HG03354 (cell line): ENCODE results near the gene C19orf53.

Source experiments
- ATAC-seq: cut with Tn5 transposase; IDR thresholded peaks from one replicate; pipeline ENCODE4 v1.9.1; 2021; ENCODE audit warnings: mild to moderate bottlenecking; ENCODE audit not compliant: unreplicated experiment, poor library complexity, severe bottlenecking

The C19orf53 gene

DNA sequence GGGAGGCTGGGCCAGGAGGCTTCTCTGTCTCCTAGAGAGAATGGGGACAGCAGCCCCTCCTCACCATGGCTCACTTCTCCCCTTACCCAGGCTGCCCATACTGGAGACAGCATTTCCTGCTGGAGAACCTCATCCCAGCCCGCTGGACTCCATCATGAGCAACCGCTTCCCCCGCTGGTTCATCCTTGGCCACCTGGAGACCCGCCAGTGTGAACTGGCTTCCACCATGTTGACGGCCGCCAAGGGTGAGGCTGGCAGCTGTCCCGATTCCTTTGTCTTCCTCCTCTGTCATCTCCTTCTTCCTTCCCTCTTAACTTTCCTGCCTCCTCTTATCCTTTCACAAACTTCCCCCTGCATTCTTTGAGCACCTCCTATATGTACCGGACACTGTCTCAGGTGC, 49.0 kb downstream of the C19orf53 start:
- no peak for ATAC-seq

DNA sequence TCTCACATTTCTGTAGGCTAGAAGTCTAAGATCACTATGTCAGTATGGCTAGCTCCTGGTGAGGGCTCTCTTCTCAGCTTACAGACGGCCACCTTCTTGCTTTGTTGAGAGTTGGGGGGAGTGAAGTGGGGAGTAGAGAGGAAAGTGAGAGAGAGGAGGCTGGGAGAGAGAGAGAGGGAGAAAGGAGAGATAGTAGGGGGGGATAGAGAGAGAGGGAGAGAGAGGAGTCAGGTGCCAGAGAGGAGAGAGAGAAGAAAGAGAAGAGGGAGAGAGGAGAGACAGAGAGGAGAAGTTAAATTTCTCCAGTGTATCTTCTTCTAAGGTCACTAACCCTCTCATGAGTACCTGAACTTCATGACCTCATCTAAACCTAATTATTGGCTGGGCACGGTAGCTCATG, 49.6 kb downstream of the C19orf53 start:
- no peak for ATAC-seq

DNA sequence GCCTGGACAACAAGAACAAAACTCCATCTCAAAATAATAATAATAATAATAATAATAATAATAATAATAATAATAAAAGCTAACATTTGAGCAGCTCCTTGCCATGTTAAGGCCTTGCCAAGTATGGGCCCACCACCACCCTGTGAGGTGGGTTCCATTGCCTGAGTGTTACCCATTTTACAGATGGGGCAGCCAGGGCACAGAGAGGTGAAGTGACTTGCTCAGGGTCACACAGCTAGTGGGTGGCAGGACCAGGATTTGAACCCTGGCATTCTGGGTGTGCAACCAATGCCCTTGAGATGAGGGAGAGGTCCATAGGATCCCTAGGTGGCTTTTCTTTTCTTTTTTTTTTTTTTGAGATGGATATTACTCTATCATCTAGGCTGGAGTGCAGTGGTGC, 50.4 kb downstream of the C19orf53 start:
- no peak for ATAC-seq

DNA sequence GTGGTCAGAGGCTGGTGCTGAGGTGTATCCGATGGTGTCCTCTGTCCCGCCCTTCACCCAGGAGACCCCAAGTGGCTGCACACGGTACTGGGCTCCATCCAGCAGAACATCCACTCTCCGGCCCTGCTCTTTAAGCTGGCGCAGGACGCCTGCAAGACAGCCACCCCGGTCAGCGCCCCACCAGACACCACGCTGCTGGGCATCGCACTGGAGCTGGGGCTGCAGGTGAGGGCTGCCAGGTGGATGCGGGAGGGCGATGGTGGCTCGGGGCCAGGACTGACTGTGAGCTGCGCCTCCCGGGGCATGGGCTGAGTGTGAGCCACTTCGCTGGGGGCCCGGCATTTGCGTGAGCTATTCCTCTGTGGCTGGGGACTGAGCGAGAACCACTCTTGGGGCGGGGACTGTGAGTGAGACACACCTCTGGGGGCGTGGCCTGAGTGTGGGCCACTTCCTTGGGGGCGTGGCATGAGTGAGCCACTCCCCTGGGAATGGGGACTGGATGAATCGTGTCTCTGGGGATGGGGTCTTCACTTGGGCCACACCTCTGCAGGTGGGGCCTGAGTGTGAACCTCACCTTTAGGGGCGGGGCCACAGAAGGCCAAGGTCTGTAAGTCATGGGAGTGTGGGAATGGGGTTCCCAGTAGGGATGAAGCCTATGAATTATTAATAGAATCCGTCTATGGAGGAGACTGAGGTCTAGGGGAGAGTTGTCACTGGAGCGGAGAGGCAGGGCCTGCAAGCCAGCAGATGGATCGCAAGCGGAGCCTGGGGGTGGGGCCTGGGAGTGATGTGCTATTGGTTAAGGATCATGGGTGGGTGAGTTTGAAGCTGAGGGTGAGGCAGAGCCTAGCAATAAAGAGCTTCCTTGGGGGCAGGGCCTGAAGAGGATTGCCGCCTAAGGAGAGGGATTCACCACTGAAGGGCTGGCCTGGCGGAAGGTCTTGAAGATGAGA, 51.5 kb downstream of the C19orf53 start:
- no peak for ATAC-seq

DNA sequence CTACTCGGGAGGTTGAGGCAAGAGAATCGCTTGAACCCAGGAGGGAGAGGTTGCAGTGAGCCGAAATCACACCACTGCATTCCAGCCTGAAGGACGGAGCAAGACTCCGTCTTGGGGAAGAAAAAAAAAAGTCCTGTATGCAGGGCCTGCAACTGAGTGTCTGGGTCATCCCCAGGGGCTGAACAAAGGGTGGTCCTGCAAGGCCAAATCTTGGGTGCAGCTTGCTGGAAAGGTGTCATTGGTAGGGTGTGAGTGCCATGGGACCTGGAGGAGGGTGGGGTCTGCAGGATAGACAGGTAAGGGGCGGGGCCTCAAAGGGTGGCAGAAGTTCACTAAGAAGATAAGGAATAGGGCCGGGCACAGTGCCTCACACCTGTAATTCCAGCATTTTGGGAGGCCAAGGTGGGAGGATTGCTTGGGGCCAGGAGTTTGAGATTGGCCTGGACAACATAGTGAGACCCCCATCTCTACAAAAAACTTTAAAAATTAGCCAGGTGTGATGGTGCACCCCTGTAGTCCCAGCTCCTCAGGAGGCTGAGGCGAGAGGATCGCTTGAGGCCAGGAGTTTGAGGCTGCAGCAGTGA, 52.5 kb downstream of the C19orf53 start:
- ATAC-seq, result no peak

DNA sequence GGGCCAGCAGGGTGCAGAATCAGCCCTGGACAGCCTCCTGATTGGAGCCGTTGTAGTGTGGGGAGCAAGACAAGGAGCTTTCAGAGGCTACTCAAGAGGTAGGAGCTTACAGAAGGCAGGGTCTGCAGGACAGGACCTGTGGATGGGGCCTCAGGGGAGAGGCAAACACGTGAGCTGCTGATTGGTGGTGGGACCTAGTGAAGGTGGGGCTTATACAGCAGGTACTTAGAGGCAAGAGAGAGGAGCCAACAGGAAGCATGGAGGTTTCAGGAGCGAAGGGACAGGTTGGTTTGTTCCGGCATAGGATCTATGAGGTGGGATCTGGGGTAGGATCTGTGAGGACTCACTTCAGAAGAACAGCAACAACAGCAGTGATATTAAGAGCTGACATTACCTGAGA, 53.4 kb downstream of the C19orf53 start:
- ATAC-seq, result no peak
